ENCODE measurements around the gene ARHGDIG.

DNA sequence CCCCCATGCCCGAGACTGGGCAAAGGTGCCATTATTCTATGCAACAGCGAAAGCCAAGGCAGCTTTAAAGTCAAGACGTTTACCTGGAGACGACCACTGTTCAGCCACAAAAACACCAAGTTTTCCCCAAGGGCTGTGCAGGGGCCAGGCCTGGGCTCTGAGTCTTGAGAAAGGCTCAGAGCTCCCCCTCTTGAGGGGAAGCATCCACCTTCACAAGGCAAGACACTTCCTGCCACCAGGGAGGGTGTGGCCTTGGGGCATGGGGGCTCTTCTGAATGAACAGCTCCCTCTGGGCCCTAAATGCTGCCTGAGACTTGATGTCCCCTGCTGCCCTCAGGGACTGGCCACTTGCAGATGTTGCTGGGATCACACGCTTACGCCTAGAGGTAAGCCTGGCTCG is 29.1 kb downstream of the ARHGDIG start:
- no peak for TF ChIP-seq GATA2 (IDR thresholded peaks at IDR 0.05; ENCODE audit: low read depth, low read length)
- TF ChIP-seq GATA3 (IDR thresholded peaks at IDR 0.05; ENCODE audit: low read depth, low read length) = no peak

Data from SH-SY5Y (cell line).